Measurements from ENCODE around the gene DSCAML1. TPM values are rescaled to one million over a fixed set of nuclear protein-coding genes. Genes with fewer than 3 reads are reported as not detected.
"Not testable (repeated sequence)": the region's sequence is repeated elsewhere in the genome, so short reads cannot be mapped to it uniquely, and the experiment has no call there.

The DSCAML1 gene
- total RNA-seq, 1 experiment from 2014 or later: not detected

- POLR2A ChIA-PET (ENCODE audit: unreplicated experiment): no interaction called here
Observed at GRCh38 chr11:117409511-117409910, 387.5 kb downstream of the DSCAML1 start.

GRCh38 chr11:117408356-117408755, 388.7 kb downstream of the DSCAML1 start:
- intact Hi-C loops (cut with micrococcal nuclease): no loop called here
- Histone ChIP-seq H3F3A (ENCODE audit: low read length, unreplicated experiment) (no peaks in the 10 kb centered on the region), H3K36me3 (ENCODE audit: low read depth, low read length) (peaks cover 29% of the 10 kb centered on the region), H3K9me2 (replicated peaks; ENCODE audit: low read length) (no peaks in the 10 kb centered on the region), H3K4me1 (ENCODE audit: insufficient read depth, low read length) (no peaks in the 10 kb centered on the region), H3K4me3 (ENCODE audit: low read length) (no peak overlapping the region), H2AFZ (ENCODE audit: low read length) (no peak overlapping the region), H3K9ac (ENCODE audit: low read length) (no peak overlapping the region), H3K27ac (ENCODE audit: low read length) (no peak overlapping the region), H3K9me3 (ENCODE audit: low read length) (no peaks in the 10 kb centered on the region), H3K4me2 (ENCODE audit: low read length) (no peak overlapping the region), H3K79me2 (ENCODE audit: low read length) (no peaks in the 10 kb centered on the region), H3K27me3 (ENCODE audit: low read length) (no peaks in the 10 kb centered on the region), H4K20me1 (ENCODE audit: low read length) (no peaks in the 10 kb centered on the region)
- ATAC-seq: no peak
- ChIA-PET POLR2A (ENCODE audit: unreplicated experiment) (no interaction called here), CTCF (no interaction called here)
- no peak for DNase-seq
- BruUV-seq (replicated peaks): no TSS peak
- TF ChIP-seq EZH2 (IDR thresholded peaks at IDR 0.05; ENCODE audit: low read length, unreplicated experiment) (no peak), CTCF (conservative IDR thresholded peaks at IDR 0.05; ENCODE audit: low read depth, low read length) (no peak), EZH2phosphoT487 (IDR thresholded peaks at IDR 0.05; ENCODE audit: borderline replicate concordance, low read length) (no peak)

More at GRCh38 chr11:117409511-117409910, 387.5 kb downstream of the DSCAML1 start:
- Histone ChIP-seq H3K36me3 (ENCODE audit: low read depth, low read length) (peaks cover 29% of the 10 kb centered on the region), H2AFZ (ENCODE audit: low read length) (no peak overlapping the region), H3K79me2 (ENCODE audit: low read length) (no peaks in the 10 kb centered on the region), H3K4me2 (ENCODE audit: low read length) (no peak overlapping the region), H3F3A (ENCODE audit: low read length, unreplicated experiment) (no peaks in the 10 kb centered on the region), H4K20me1 (ENCODE audit: low read length) (no peaks in the 10 kb centered on the region), H3K9me2 (replicated peaks; ENCODE audit: low read length) (no peaks in the 10 kb centered on the region), H3K27me3 (ENCODE audit: low read length) (no peaks in the 10 kb centered on the region), H3K4me1 (ENCODE audit: insufficient read depth, low read length) (no peaks in the 10 kb centered on the region), H3K9ac (ENCODE audit: low read length) (no peak overlapping the region), H3K27ac (ENCODE audit: low read length) (no peak overlapping the region), H3K4me3 (ENCODE audit: low read length) (no peak overlapping the region), H3K9me3 (ENCODE audit: low read length) (no peaks in the 10 kb centered on the region)
- no peak for ATAC-seq
- no TSS peak for BruUV-seq (replicated peaks)
- CTCF ChIA-PET: no interaction called here
- intact Hi-C loops (cut with micrococcal nuclease): no loop called here
- TF ChIP-seq EZH2phosphoT487 (IDR thresholded peaks at IDR 0.05; ENCODE audit: borderline replicate concordance, low read length) (no peak), EZH2 (IDR thresholded peaks at IDR 0.05; ENCODE audit: low read length, unreplicated experiment) (no peak), CTCF (conservative IDR thresholded peaks at IDR 0.05; ENCODE audit: low read depth, low read length) (no peak)
- DNase-seq: no peak

DNA sequence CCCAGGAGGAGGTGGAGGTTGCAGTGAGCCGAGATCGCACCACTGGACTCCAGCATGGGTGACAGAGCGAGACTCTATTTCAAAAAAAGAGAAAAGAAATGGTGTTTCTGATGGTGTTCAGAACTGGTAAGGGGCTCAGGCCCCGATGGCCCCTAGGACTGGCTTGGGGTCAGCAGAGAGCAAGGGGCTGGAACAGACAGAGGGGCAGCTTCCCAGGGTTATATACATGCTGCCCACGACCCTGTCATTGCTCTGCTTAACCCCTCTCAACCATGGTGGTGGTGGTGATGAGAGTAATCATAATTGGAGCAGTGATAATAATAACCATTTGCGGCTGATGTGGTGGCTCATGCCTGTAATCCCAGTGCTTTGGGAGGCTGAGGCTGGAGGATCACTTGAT, 390.0 kb downstream of the DSCAML1 start:
- H3K36me3 ChIP-seq (ENCODE audit: low read depth, low read length): peaks cover 29% of the 10 kb centered on the region
- no peak overlapping the region for H3K27ac ChIP-seq (ENCODE audit: low read length)
- no peak overlapping the region for H3K4me3 ChIP-seq (ENCODE audit: low read length)
- TF ChIP-seq EZH2 (IDR thresholded peaks at IDR 0.05; ENCODE audit: low read length, unreplicated experiment): no peak
- TF ChIP-seq EZH2phosphoT487 (IDR thresholded peaks at IDR 0.05; ENCODE audit: borderline replicate concordance, low read length): no peak
- no peak for TF ChIP-seq CTCF (conservative IDR thresholded peaks at IDR 0.05; ENCODE audit: low read depth, low read length)
- H3K9ac ChIP-seq (ENCODE audit: low read length): no peak overlapping the region
- DNase-seq (no peak), ATAC-seq (no peak)
- BruUV-seq (replicated peaks): no TSS peak
- CTCF ChIA-PET: no interaction called here
- no peaks in the 10 kb centered on the region for H3K9me3 ChIP-seq (ENCODE audit: low read length)
- H4K20me1 ChIP-seq (ENCODE audit: low read length): no peaks in the 10 kb centered on the region
- no peaks in the 10 kb centered on the region for H3K9me2 ChIP-seq (replicated peaks; ENCODE audit: low read length)
- POLR2A ChIA-PET (ENCODE audit: unreplicated experiment): no interaction called here
- intact Hi-C loops (cut with micrococcal nuclease): no loop called here
- no peaks in the 10 kb centered on the region for H3F3A ChIP-seq (ENCODE audit: low read length, unreplicated experiment)
- no peak overlapping the region for H2AFZ ChIP-seq (ENCODE audit: low read length)
- H3K4me1 ChIP-seq (ENCODE audit: insufficient read depth, low read length): no peaks in the 10 kb centered on the region
- no peaks in the 10 kb centered on the region for H3K27me3 ChIP-seq (ENCODE audit: low read length)
- H3K4me2 ChIP-seq (ENCODE audit: low read length): no peak overlapping the region
- H3K79me2 ChIP-seq (ENCODE audit: low read length): no peaks in the 10 kb centered on the region

GRCh38 chr11:117405898-117406297, 391.1 kb downstream of the DSCAML1 start:
- POLR2A ChIA-PET (ENCODE audit: unreplicated experiment); H3K9me2 ChIP-seq (replicated peaks; ENCODE audit: low read length): not testable (repeated sequence)

More at GRCh38 chr11:117405898-117406297, 391.1 kb downstream of the DSCAML1 start:
- BruUV-seq (replicated peaks); CTCF ChIA-PET; H3K4me3 ChIP-seq (ENCODE audit: low read length); H2AFZ ChIP-seq (ENCODE audit: low read length); H3K9me3 ChIP-seq (ENCODE audit: low read length); H3K27ac ChIP-seq (ENCODE audit: low read length); intact Hi-C loops (cut with micrococcal nuclease); H3K27me3 ChIP-seq (ENCODE audit: low read length); DNase-seq; ATAC-seq; H3K4me1 ChIP-seq (ENCODE audit: insufficient read depth, low read length); H3K9ac ChIP-seq (ENCODE audit: low read length); H3F3A ChIP-seq (ENCODE audit: low read length, unreplicated experiment); H3K4me2 ChIP-seq (ENCODE audit: low read length); H4K20me1 ChIP-seq (ENCODE audit: low read length); H3K79me2 ChIP-seq (ENCODE audit: low read length): not testable (repeated sequence)
- H3K36me3 ChIP-seq (ENCODE audit: low read depth, low read length): peaks cover 29% of the 10 kb centered on the region
